Activated CD4-positive, alpha-beta T cell treated with anti-CD3 and anti-CD28 coated beads, Interleukin-2, amount 50 U/mL, for 48 hours (primary cell): ENCODE data around the gene SPRY2.
"Not testable (repeated sequence)": the region's sequence is repeated elsewhere in the genome, so short reads cannot be mapped to it uniquely, and the experiment has no call there.

Experiments
- DNase-seq, 2 experiments: peaks; one replicate each; pipeline ENCODE4 v3.0.0-alpha.2; 2020

SPRY2 gene

GRCh38 chr13:80341101-80341755 lies at the start of gene SPRY2:
TSS of gene SPRY2 (minus strand) at chr13:80341126. CDS start at chr13:80337705, 3,421 bp downstream.
- DNase-seq: peak; percentile 44 to 54

- DNase-seq: no peak
Observed at GRCh38 chr13:80390338-80390737, 49.4 kb upstream of the SPRY2 start.

GRCh38 chr13:80389073-80390038 lies 48.4 kb upstream of the SPRY2 start:
- DNase-seq: no peak

- DNase-seq: no peak
Observed at GRCh38 chr13:80388506-80388905, 47.6 kb upstream of the SPRY2 start.

DNA sequence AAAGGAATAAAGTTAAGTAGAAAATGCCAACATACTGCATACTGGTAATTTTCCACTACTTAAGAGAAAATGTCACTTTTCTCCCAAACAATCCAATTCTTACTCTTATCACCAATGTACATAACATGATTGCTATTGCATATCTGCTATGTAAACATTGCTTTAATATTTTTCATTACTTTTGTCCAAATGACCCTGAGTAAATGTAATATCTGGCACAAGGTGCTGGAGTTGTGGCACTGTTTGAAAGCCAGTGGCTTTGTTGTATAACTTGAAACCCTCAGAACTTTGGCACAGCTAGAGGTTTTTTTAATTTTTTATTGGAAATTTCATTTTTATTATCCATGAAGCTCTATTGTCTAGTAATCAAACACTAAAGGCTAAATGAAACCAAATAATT lies 45.7 kb upstream of the SPRY2 start:
- no peak for DNase-seq

- DNase-seq: no peak
Observed at GRCh38 chr13:80386002-80386401, 45.1 kb upstream of the SPRY2 start.

DNA sequence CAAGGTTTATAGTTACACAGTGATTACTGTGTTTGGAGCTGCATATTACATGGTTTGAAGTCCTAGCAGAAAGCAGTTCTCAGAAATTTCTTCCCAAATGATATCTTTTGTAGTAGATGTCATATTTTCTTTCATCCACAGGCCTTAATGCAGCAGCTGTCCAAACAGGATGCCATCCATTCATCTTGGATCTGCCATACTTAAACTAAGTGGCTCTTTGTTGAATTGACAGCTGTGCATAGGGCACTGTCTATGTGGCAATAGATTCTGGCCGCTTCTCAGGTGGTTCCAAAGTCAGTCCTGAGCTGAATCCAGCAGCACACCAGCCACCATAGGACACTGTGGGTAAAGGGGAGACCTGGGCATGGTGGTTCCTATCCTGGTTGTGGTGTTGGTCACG lies 41.6 kb upstream of the SPRY2 start:
- no peak for DNase-seq

- DNase-seq: no peak
Observed at GRCh38 chr13:80379245-80379644, 38.3 kb upstream of the SPRY2 start.

DNA sequence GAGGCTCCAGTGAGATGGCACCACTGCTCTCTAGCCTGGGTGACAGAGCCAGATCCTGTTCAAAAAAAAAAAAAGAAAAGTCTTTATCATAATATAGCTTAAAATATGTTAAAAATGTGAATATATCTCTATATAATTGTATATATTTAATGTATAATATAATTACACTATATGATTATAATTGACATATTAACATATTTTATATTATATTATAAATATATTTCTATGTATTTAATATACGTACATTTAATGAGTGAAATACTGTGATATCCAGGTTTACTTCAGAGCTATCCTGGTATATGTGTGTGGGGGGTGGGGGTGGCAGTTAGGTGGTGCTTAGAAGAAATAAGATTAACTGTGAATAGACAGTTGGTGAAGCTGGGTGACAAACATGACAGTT lies 35.6 kb upstream of the SPRY2 start:
- no peak for DNase-seq

DNA sequence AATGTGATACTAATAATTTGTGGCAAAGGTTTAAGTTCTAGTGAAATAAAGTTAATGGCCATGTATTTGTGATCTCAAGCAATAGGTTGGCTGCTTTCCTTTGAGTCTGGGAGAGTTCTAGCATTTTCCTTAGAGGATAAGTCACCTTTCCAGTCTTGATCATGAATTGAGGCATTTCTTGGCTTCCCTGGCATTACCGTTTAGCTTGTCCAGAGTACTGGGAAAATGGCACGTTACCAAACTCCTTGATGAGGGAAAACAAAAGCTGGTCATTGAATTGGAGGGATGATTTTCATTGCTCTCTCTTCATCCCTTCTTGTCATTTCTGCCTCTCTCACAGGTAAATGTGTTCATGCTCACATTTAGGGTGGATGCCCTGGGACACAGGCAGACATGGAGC lies 34.0 kb upstream of the SPRY2 start:
- DNase-seq: no peak

GRCh38 chr13:80374444-80374843 lies 33.5 kb upstream of the SPRY2 start:
- DNase-seq: no peak

GRCh38 chr13:80371840-80372509 lies 31.0 kb upstream of the SPRY2 start:
- DNase-seq: no peak

DNA sequence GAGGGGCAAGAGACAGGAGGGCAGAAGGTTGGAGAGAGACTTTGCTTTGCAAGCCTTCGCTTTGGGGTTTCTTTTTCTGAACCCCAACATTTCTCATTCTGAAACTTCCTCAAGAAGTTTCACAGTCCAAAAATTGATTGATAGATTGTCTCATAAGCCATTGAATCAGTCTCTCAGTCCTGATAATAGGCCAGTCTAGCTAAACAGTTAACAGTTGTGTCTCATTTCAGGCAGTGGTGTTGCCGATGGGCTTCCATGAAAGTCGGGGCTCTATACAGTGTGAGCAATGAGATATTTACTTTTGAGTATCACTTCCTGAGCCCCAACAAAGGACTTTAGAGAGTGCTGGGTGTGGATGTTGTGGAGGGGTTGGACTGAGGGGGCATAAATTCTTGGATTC lies 26.5 kb upstream of the SPRY2 start:
- DNase-seq: no peak

- DNase-seq: no peak
Observed at GRCh38 chr13:80363890-80364503, 23.1 kb upstream of the SPRY2 start.

DNA sequence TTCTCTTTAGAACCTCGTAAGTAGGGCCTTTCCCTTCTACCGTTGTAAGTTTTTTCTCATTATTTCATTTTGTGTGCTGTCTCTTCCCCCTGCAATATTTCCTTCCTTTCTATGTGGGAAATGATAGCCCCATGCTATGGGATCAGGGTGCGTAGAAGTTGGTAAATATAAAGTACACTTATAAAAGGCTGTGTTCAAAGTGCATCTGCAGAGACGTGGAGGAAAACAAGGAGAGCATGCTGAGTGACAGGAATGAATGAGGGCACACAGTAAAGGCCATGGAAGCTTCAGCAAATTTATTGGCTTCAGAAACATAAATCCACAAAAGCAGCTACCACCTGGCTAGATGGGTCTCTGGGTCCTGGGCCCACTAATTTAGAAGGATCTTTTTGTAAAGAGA lies 21.6 kb upstream of the SPRY2 start:
- no peak for DNase-seq

- no peak for DNase-seq
Observed at GRCh38 chr13:80361883-80362327, 21.0 kb upstream of the SPRY2 start.

GRCh38 chr13:80361298-80361697 lies 20.4 kb upstream of the SPRY2 start:
- no peak for DNase-seq

DNA sequence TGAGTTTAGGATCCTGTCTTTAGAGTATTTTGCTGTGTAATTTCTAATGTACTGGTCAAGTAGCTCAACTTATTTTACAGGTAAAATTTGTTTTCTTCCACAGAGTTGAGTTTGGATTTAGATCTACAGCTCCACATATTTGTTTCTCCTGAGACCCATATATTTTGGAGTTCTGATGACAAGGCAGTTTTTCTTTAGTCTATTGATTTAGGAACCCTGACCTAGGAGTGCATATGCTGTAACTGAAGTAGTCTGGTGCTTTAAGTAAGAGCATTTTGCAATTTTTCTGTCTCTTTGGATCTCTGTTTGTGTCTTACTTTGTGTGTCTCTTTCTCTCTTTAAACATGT lies 19.5 kb upstream of the SPRY2 start:
- no peak for DNase-seq

GRCh38 chr13:80359778-80360452 lies 19.0 kb upstream of the SPRY2 start:
- no peak for DNase-seq

DNA sequence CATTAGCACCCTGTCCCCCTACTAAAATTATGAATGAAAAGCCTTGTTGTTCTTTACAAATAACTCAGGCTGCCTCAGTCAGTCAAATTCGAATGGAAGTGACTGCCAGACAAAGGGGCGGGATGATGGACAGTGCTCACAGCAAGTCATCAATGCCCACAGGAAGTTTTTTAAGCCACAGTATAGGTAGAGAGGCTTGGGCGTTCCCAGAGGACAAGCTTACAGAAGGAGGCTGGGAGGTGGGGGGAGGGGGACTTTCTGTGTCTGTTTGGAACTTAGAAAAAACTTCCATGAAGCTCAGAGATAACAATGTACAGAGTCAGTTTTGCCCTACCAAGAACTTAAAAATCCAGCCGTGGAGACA lies 18.5 kb upstream of the SPRY2 start:
- DNase-seq: no peak

- not testable (repeated sequence) for DNase-seq
Observed at GRCh38 chr13:80355496-80356094, 14.7 kb upstream of the SPRY2 start.

GRCh38 chr13:80348750-80349149 lies 7.8 kb upstream of the SPRY2 start:
- no peak for DNase-seq
